Measurements from ENCODE around the gene VIT.

VIT gene

GRCh38 chr2:36696533-36696932 lies at the start of gene VIT:
Gene VIT (plus strand): TSS chr2:36696707. CDS start chr2:36716371, 19,664 bp downstream.
- no peak for DNase-seq (ENCODE audit: low spot score)
- FAIRE-seq: no peak

- FAIRE-seq: peak; percentile 77
- peak; percentile 80 for DNase-seq (ENCODE audit: low spot score)
Measured at GRCh38 chr2:36650031-36650829, 46.3 kb upstream of the VIT start.

- DNase-seq (ENCODE audit: low spot score) (no peak), FAIRE-seq (no peak)
Measured at GRCh38 chr2:36653155-36653554, 43.4 kb upstream of the VIT start.

GRCh38 chr2:36653967-36654694 lies 42.4 kb upstream of the VIT start:
- FAIRE-seq: no peak
- DNase-seq (ENCODE audit: low spot score): no peak

- DNase-seq (ENCODE audit: low spot score): no peak
- no peak for FAIRE-seq
Measured at GRCh38 chr2:36655453-36655852, 41.1 kb upstream of the VIT start.

GRCh38 chr2:36657703-36658102 lies 38.8 kb upstream of the VIT start:
- DNase-seq (ENCODE audit: low spot score): no peak

GRCh38 chr2:36658277-36658748 lies 38.2 kb upstream of the VIT start:
- FAIRE-seq: no peak

More at GRCh38 chr2:36657703-36658102, 38.8 kb upstream of the VIT start:
- no peak for FAIRE-seq

GRCh38 chr2:36659218-36659617 lies 37.3 kb upstream of the VIT start:
- FAIRE-seq (no peak), DNase-seq (ENCODE audit: low spot score) (no peak)

More at GRCh38 chr2:36658277-36658748, 38.2 kb upstream of the VIT start:
- DNase-seq (ENCODE audit: low spot score): no peak

GRCh38 chr2:36659872-36660312 lies 36.6 kb upstream of the VIT start:
- FAIRE-seq: peak; percentile 13
- DNase-seq (ENCODE audit: low spot score): no peak

- FAIRE-seq (no peak), DNase-seq (ENCODE audit: low spot score) (no peak)
Measured at GRCh38 chr2:36662638-36663037, 33.9 kb upstream of the VIT start.

- no peak for FAIRE-seq
- DNase-seq (ENCODE audit: low spot score): no peak
Measured at GRCh38 chr2:36663295-36663694, 33.2 kb upstream of the VIT start.

- DNase-seq (ENCODE audit: low spot score) (peak; percentile 67), FAIRE-seq (no peak)
Measured at GRCh38 chr2:36663851-36664695, 32.4 kb upstream of the VIT start.

GRCh38 chr2:36664696-36665076 lies 31.8 kb upstream of the VIT start:
- FAIRE-seq (no peak), DNase-seq (ENCODE audit: low spot score) (no peak)

GRCh38 chr2:36667931-36668330 lies 28.6 kb upstream of the VIT start:
- no peak for FAIRE-seq
- no peak for DNase-seq (ENCODE audit: low spot score)

GRCh38 chr2:36670881-36671595 lies 25.5 kb upstream of the VIT start:
- no peak for DNase-seq (ENCODE audit: low spot score)
- FAIRE-seq: peak; percentile 65

- FAIRE-seq (no peak), DNase-seq (ENCODE audit: low spot score) (no peak)
Measured at GRCh38 chr2:36671731-36672130, 24.8 kb upstream of the VIT start.

- FAIRE-seq: no peak
- peak; percentile 35 for DNase-seq (ENCODE audit: low spot score)
Measured at GRCh38 chr2:36672199-36672598, 24.3 kb upstream of the VIT start.

- no peak for FAIRE-seq
- DNase-seq (ENCODE audit: low spot score): no peak
Measured at GRCh38 chr2:36675579-36676282, 20.8 kb upstream of the VIT start.

GRCh38 chr2:36676364-36676763 lies 20.1 kb upstream of the VIT start:
- FAIRE-seq (no peak), DNase-seq (ENCODE audit: low spot score) (no peak)

- no peak for FAIRE-seq
Measured at GRCh38 chr2:36677386-36677785, 19.1 kb upstream of the VIT start.

More at GRCh38 chr2:36677386-36677785, 19.1 kb upstream of the VIT start:
- no peak for DNase-seq (ENCODE audit: low spot score)
